IPS-11a (cell line): Measurements from ENCODE around the gene SLIT3.
"Not testable (repeated sequence)": the region's sequence is repeated elsewhere in the genome, so short reads cannot be mapped to it uniquely, and the experiment has no call there.

ENCODE experiments used
- H3K4me3 ChIP-seq: one replicate; pipeline ENCODE4 v1.5.1; 2013; ENCODE audit warnings: low read depth, low read length, control low read depth

Gene SLIT3

DNA sequence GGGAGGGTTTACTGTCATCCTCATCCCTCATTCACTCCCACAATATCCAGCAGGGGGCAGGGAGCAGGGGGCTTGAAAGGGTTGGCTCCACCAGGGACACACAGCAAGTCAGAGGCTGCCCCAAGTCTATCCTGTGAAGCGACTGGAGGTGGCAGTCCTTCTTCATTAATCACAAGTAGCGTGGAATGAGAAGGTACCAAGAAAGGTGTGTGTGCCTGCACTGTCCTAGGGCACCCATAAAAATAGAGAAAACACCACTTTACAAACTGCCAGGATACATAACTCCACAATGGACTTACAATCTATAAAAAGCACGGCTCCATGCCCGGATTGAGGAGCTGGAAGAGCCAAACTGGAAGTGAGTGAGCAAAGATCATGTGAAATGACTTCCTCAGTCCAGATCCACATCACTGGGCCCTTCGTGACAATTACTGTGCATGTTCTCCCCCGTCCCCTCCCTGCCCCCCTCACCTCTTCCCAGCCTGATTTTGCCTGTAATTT is 183.9 kb downstream of the SLIT3 start:
- H3K4me3 ChIP-seq: no peak overlapping the region

DNA sequence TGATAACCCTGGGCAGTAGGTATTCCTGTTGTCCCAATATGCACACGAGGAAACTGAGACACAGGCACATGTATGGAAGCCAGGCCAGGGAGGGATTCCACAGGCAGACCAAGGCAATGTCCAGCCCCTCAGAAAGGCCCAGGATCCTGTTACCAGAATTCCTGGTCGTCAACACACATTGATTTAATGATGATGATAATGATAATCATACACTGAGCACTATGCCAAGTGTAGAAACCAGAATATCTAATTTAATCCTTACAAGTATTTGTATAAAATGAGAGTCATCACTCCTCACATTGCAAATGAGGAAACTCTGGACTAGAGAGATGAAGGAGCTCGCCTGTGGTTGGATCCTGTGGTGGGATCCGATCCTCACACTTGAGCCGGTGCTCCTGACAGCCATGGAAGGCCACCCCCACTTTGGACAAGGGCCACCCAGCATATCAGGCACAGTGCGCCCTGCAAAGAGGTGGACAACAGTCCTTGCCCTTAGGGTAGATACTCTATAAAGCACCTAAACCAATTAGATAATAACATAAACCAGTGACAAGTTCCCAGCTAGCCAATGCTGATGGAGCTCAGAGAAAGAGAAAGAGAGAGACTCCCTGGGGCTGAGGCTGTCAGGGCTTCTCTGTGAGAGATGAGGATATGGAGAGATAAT is 185.3 kb downstream of the SLIT3 start:
- no peak overlapping the region for H3K4me3 ChIP-seq

DNA sequence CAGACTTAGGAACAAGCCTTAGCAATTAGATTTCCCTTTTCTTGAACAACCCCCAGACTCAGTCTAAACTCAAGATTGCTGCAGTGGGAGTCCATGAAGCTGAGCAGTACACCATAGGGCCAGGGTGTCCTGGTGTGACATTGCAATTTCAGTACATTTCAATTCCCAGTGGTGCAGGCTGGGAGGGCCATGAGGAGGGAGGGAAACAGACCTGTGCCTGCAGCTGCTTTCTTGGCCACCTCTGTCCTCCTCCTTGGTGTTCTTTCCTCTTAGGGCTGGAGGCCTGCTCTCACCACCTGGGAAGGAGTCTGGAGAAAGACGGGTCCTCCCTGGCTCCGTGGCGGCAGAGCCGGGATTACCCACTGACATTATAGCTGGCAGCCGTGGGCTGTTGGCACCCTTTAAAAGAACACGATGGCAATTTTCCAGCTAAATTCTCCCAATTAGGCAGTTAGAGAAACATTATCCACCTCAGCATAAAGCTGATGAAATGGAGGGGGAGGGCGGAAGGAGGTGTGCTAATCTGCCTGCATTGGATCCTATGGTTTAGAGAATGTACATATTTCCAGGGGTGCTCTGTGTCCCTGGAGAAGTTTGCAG is 186.4 kb downstream of the SLIT3 start:
- no peak overlapping the region for H3K4me3 ChIP-seq

DNA sequence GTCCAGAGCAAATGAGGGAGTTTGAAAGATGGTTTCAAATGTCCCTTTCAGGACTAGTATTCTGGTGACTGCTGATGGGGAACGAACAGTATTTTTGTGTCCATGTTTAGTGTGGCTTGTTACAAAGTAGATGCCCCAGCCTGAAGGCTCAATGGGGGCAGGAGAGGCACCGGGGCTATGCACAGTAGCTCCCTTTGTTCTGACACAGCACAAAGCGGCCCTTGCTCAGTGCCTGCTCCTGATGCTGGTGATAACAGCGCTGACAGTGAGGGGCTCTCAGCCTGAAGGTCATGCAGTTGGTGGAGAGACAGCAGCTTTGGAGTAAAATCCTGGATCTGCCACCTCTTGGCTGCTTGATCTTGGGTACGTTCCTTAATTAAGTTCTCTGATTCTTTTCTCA is 188.9 kb downstream of the SLIT3 start:
- no peak overlapping the region for H3K4me3 ChIP-seq

DNA sequence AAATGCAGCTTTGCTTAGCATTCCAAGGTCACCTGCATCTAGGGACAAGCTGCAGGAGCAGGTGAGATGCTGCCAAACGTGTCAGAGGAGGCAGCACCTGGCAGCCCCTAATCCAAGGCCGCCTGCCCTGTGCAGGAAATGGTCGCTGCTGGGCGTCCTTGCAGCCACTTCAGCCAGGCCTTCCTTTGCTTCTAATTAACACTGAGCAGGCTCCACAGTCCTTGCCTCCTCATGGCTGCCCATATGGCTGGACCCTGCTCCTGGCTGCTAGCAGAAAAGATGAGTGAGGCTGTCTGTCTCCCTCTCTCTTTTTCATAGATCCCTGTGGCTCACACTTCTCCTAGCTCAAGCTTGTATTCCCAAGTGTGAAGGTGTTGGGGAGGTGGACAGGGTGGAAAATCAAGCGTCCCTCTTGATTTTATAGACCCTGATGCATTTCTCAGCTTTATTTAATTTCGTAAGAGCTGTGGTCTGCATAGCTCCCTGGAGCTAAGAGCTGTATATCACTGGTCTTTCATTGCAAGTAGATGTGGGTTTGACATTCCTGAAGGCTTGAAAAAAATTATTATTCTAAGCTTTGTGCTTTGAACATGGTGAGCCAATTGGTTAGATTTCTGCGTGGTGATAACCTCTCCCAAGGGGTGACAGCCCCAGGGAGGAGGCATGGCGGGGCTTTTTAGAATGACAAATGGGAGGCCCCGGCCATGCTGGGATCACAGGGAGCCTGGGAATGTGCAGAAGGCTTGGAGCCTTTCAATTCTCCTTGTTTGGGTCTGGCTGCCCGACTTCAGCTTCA is 193.8 kb downstream of the SLIT3 start:
- no peak overlapping the region for H3K4me3 ChIP-seq

DNA sequence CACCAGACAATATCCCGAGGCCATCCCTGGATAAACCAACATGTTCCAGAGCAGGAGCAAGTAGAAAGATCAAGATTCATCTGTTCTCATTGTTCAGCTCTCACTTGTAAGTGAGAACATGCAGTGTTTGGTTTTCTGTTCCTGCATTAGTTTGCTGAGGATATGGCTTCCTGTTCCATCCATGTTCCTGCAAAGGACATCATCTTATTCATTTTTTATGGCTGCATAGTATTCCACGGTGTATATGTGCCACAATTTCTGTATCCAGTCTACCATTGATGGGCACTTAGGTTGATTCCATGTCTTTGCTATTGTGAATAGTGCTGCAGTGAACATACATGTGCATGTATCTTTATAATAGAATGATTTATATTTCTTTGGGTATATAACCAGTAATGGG is 195.4 kb downstream of the SLIT3 start:
- H3K4me3 ChIP-seq: not testable (repeated sequence)

DNA sequence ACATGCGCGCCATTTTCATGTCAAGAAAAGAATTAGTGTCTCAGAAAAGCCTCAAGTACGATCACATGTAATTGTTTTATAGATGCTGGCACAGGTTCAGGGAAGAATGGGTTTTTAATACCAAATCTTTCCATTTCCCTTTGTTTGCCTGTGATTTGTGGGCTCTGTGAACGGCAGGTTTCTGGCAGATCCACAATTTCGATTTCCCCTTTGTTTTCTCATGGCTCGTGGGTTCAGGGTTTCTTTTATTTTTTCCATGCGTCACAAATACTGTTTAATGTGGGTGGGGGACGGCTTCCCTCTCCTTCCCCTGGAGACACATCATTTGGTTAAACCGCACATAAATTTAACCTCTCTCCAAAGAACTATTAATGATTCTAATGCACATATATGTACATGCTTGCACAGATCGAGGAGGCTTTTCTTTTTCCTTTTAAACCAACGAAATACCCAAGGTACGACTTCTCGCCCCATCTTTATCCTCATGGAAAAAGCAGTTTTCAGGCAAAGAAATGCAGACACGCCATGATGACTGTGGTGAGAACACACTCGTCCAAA is 195.9 kb downstream of the SLIT3 start:
- H3K4me3 ChIP-seq: no peak overlapping the region

DNA sequence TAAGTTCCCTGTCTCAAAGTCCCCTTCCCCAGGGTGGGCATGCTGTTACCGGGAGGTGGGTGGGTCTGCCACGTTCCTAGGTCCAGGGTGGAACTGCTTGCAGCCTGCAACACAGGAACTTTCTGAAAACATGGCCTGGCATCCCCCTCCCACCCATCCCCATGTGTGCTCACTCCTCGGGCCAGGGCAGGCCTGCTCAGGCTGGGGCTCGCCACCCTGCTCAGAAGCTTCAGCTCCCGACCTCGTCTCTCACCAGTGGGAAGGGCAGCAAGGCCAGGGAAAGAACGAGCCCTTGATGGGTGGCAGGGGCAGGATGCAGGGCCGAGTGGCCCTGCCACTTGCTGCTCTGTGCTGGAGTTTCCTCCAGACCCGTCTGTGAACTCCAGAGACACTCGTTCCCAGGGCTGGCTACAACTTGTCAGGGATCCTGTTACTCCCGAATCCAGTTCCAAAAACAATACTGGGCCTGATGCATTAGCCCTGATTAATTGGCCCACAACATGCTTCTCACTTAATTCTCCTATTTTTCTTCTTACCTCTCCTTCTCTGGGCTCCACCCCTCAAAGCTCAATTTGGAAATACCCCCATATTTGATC is 197.3 kb downstream of the SLIT3 start:
- H3K4me3 ChIP-seq: no peak overlapping the region

DNA sequence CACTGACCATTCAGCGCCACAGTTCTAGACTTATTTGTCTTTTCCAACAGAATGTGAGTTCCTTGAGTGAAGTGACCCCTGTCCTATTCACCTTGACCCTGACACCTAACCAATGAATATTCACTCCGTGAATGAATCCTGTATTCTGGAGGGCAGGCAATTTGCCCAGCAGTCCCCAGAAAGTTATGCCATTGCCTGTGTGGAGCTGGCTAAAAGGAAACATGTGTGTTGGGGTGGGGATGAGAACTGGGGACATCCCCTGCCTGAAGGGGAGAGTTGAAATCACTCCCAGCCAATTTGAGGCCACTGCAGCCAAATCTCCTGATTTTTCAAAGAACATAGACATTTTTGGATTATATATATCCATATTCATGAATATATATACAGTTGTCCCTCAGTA is 199.0 kb downstream of the SLIT3 start:
- no peak overlapping the region for H3K4me3 ChIP-seq

DNA sequence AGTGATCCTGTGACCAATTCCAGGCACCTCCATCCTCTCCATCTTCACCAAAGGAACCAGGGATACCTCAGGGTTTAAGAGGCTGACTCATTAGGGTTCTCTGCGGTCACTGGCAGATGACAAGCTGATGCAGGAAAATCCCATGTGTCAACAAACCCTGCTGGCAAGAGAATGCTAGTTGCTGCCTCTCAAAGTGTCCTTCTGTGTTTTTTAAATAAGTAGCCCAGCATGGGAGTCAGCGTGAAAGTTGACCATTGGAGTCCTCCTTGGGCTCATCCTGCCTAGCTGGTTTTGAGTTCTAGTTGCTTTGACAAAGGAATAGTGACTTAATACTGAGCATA is 200.2 kb downstream of the SLIT3 start:
- H3K4me3 ChIP-seq: no peak overlapping the region

DNA sequence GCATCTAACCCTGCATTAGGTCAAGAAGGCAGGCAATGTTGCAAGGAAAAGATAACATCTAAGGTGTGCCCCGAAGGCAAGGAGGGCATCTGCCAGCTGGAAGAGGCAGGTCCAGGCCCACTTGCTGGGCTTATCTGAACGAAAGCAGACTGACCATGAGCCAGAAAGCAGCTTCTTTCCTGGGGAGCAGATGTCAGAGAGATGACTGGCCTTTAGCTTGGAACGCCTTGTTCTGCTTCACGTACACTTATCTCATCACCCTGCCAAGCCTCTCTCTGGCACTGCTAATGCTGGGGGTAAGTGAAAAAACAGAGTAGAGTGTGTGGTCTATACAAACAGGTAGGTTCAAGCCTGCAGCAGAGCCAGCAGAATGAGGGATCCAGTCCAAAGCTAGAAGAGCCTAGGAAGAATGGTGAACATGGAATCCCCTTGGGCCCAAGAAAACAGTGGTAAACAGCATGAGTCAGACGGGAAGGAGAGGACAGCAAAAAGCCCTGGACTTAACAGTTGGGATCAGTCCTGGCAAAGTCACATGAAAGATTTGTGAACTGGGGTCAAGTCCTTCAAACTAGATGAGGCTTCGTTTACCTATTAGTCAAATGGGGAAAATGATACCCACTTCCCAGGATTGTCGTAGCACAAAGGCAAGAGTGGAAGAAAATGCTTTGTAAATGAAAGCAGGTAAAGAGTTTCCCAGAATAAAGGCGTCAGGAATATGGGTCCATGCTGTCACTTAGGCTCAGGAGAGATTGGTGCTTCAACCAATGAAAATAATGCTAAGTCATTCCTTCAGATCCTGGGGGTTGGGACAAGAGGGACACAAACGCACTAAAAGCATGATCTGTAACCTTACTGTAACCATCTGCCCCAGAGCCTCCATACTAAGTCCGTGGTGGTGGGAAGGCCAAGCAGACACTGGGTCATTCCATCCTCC is 200.9 kb downstream of the SLIT3 start:
- H3K4me3 ChIP-seq: no peak overlapping the region

DNA sequence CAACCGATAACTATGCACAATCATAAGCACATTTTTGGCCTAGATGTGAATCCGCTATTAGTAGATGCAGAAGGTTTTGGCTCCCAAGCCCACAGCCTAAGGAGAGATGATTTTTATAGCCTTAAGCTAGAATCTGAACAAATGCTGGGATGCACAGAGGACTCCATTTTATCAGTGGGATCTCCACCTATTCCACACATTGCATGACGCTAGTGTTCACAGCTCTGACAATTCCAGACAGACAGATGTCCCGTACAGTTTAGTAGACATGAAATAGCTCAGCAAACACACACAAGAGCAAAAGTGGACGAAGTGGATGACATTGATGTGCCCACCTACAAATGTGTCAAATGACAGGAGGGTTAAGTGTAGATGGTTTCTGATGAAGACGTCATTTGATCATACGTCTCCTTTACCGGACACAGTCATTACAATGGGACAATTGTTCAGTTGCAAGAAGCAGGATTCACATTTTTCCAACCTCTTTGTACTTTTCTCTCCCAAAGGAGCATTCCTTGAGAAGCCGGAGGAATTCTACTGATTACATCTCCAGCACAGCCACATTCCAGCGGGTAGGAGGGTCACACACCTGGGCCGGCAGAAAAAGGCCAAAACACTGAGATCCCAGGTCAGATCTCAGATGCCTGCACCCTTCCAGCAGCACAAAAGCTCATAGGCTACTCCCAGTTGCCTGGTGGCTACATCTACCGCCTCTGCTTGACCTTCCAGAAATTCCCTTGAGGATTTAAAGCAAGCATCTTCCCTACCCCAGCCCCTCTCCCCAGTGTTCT is 202.4 kb downstream of the SLIT3 start:
- H3K4me3 ChIP-seq: no peak overlapping the region

DNA sequence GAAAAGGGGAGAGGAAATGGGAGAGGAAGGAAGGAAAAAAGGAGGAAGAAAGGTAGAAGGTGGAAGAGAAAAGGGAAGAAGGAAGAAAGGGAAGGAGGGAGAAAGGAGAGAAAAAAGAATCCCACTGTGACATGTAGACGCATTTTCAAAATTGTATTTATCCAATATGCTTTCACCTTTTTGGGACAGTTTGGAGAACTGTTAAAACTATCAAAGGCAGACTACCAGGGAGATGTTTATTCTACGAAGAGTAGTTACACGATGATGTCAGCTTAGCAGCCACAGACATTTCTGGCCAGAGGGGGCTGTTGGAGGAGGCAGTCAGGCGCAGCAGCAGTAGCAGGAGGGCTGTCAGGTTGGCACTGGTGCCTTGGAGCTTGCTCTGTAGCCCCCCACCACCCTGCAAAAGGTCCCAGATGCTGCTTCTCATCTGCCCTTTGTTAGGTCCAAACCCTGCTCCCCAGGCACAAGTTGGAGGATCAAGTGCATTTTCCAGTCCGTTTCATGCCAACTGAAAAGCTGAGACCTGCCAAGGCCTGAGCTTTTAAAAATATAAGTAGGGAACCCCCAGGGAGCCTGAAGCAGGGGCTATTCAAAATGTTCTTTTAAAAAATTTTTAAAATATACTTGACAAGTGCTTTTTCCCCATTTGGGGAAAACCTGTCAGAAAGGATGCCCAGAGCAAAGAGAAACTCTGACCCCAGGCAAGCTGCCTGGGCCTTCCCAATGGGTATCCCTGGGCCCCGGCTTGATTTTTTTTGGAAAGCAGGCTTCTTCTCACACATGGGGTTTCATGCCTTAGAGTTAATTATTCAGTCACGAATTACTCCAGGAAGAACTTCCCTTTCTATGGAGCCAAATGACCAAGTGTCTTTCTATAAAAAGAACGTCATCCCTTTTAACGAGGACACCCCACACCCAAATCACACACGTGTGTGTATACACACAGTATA is 203.3 kb downstream of the SLIT3 start:
- no peak overlapping the region for H3K4me3 ChIP-seq

DNA sequence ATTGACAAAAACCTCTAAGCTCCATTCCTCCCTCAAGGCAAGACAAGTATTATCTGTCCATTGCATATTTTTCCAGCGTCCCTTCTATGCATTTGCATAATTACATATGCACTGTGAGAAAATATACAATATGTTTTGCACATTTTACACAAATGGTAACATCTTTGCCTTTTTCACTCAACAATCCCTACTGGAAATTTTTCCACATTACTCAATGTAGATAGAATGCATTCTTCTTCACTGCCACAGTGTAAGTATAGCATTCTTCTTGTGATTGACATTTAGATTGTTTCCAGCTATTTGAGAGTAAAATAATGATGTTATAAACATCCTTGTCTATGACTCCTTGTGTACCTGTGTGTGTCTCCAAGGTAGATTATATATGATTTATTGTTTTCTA is 205.0 kb downstream of the SLIT3 start:
- H3K4me3 ChIP-seq: no peak overlapping the region

DNA sequence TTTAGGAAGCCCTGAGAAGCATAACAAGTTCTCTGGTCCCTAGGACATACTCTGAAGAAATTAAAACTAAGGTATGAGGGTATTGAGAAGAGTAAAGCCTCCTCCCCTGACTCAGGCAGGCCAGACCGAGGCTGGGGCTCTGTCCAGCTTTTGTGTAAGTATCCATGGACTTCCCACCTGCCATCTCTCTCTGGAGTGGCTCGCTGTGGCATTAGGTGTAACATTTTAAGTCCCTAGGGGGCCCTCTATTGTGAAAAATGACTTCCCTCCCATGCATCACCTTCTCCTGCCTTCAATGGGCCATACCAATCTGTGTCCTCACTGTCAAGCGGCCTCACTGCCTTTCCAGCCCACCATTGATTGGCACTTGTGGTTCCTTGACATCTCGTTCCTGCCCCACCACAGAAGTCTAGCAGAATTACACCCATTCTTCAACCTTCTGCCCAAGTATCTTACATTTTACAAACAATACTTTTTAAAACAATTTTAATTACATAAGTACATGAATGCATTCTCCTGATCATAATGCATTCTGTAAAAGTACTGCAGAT is 205.5 kb downstream of the SLIT3 start:
- no peak overlapping the region for H3K4me3 ChIP-seq

DNA sequence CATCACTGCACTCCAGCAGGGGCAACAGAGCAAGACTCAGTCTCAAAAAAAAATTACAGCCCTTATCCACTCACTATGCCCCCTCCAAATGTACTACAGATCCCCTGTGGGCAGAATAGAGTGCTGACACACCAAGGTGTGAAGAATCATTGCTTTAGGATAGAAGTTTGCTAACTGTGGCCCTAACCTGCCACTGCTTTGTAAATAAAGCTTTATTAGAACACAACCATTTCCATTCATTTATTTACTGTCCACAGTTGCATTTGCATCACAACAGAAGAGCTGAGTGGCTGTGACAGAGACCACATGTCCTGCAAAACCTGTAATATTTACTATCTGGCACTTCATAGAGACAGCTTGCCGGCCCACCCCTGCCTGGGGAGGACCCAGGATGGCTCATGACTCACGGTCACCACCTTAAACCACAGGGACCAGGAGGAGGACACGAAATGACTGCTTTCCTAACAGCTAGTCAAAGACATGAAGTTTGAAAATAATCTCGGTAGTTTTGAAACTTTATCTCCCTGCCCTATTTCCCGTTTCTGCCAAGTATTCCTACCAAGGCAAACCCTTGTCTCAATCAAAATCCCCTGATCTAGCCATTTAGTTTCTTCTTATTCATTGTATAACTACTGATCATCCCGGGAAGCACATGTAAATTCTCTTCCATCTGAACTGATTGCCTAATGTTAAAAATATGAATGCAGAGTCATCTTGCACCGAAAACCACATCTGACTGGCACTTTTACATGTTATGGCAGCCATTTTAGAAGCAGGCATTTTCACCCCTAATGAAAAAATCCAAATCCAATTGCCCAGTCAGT is 206.1 kb downstream of the SLIT3 start:
- no peak overlapping the region for H3K4me3 ChIP-seq

DNA sequence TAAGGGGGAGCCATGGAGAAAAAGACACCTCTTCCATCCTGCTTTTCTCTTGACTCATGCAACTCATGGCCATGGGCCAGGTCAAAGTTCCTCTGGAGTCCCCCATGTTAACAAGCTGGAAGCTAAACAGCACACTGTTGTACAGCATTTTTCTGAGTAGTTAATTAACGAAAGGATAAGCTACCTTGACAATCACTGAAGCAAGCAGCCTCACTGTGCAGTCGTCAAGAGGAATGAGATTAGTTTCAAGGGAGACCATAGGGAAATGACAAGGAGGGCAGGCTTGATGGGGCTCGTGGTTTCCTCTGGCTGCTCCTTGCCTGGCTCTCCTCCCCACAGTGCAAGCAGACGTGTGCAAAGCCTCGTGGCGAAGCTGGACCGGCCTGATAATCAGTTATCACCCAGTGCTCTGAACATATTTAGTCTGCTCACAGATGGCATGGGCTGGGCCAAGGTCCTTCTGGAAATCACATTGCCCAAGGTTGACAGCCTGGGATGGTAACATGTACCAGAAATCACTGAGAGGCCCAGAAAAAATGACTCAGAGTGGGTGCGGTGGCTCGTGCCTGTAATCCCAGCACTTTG is 209.5 kb downstream of the SLIT3 start:
- H3K4me3 ChIP-seq: no peak overlapping the region
